Activated CD8-positive, alpha-beta memory T cell treated with anti-CD3 and anti-CD28 coated beads for 1 hour (primary cell): ENCODE measurements around the gene XXYLT1.

Source experiments
- DNase-seq, 2 donors: peaks; one replicate each; pipeline ENCODE4 v3.0.0-alpha.2; 2020; ENCODE audit warnings: low read depth in 1 of 2; ENCODE audit errors: extremely low read depth in 1 of 2

The XXYLT1 gene

DNA sequence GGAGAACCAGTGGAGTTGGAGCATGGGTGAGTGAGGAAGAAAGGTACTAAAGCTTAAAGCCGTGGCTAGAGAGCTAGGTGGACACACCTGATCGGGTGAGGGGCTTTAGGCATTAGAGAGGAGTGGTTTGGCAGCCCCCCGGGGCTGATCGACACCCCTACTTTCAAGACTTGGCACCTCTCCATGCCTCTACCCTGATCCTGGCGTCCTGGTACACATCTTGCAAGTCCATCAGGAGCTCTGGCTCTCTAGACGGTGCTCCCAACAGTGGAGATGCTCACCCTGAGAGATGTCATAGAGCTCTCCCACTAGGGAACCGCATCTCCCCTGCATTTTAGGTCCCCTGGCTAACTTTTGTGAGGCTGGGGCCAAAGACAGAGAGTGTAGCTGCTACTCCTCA, 98.1 kb downstream of the XXYLT1 start:
- no peak for DNase-seq

DNA sequence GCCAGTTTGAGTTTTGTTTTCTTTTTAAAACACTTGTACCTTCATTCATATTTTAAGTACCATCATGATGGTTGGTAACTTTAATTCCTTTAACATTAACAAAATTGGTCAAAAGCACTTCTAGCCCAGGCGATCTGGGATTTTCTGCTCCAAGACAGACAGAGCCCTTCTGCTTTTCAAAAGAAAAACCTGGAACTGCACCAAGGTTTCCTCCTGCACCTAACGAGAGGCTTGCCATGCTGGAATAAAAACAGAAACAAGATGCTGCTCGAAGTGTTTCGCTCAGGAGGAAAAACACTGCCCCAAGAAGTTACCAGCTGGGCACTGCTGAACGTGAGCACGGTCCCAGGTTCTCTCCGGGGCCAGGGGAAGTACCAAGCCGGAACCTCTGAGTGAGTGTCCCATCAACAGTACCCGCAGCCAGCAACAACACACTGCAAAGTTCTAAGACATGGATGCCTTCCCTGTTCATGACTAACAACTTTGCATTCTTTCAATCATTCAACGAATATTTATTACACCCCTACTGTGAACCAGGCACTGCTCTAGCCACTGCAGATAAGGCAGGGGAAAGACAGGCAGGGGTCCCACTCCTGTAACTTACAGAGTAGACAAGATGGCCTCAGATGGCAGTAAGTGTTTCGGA, 98.8 kb downstream of the XXYLT1 start:
- no peak for DNase-seq

DNA sequence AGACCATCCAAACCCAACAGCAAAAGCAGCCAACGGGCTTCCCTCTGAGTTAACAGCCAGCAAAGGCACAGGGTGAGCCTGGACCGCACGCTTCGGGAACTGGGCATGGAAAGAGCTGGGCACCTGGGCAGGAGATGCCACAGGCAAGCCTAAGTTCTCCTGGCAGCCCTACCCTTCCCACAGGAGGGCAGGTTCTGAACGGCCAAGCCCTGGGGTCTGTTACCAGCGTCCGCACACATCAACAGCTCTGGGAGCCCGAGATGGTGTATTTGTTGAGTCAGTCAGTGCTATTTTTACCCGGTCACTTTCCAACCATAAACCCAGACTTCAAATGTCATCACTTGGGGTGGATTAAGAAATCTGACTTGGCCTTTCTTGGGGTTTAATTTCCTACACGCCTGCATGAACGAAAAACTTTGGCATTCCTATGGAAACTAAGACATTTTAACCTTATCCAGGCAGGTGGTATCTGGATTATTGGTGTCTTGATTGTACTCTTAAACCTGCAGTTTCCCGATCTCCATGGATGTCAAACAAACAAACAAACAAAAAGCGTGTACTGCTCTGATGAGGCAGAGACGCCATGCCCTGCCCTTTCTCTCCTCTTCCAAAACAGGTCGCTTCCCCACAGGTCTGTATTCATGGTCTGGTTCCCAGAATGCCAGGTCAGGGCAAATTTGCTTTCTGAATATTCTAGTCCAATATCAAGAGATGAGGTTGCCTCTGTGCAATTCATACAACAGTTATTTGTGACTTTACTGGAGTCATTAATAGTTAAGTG, 99.7 kb downstream of the XXYLT1 start:
- DNase-seq: no peak

DNA sequence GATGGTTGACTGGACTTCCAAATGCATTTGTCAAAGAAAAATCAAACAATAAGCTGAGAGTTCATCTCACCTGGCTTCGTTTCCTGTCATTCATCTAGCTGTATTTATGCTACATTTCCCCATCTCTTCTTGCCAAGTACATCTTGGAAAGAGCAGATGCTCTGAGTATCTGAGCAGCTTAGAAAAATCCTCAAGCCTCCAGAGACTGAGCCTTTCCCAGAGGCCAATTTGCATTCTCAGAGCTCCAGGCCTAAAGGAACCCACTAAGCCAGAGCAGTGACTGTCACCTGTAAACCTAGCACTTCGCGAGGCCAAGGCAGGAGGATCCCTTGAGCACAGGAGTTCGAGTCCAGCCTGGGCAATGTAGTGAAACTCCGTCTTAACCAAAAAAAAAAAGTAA, 100.5 kb downstream of the XXYLT1 start:
- DNase-seq: no peak

DNA sequence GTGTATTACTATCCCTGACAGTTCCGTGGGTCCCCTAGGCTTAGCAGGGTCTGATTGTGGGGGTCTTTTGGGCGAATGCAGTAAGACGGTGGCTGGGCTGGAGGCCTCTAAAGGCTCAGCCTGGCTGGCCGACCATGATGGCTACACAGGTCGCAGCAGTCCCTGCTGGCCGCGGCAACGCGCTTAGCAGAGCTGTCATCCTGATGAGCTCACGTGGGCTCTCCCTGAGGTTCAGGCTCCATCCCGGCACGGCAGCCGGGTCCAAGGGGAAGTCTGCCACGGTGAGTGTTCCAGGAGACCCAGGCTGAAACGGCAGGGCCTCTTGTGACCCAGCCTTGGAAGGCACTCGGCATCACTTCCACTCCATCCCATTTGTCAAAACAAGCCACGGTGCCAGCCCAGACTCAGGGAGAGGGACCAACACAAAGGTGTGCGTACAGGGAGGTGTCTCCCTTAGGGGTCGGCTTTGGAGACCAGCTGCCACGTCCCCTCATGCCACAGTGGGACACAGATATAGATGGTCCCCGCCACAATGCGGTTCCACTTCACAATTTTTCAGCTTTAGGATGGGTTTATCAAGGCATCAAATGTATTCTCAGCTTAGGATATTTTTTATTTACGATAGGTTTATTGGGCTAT, 101.8 kb downstream of the XXYLT1 start:
- no peak for DNase-seq

DNA sequence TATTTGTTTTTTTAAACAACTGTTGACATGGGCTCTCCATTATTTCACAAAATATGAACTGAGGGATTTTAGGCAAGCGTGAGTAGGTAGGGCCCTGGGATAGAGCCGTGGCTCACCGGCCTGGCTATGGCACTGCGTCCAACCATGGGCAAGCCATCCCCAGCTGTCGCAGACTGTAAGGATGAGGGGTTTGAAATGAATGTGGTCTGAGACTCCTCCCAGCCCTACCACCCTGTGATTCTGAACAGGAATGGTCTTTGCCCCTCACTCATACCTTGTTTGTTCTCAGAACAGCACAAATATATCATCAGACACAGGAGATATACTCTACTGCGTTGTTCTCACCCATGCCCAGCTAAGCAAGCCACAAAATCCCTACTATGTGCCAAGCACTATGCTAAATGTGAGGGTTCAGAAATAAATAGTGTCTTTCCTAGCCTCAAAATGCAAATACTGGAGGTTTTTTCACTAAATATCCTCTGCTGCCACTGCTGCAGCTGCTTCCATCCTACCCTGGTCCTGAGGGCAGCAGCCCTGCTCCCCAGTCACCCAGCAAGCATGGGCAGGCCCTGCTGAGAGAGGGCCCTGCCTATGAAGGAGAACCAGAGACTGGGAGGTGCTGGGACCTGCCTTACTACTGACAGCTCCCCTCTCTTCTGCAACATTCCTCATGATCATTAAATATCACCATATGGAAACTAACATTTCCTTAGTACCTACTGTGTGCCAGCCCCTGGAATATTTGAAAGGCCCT, 102.8 kb downstream of the XXYLT1 start:
- no peak for DNase-seq

DNA sequence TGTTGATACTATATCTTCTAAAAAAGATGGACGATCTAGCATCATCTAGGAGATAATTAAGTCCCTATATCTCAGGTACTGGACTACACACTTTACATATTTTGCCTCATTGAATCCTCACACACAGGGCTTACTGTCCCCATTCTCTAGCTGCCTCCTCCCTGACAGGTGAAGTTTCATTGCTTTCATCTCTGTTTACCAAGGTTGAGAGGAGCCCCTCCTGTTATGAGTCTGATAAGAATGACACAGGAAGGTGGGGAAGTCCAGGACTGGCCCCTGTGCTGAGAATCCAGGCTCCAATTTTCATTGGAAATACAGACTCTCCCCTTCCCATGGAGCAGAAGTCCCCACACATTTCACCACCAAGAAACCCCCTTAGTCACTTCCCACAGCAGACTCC, 105.2 kb downstream of the XXYLT1 start:
- no peak for DNase-seq

DNA sequence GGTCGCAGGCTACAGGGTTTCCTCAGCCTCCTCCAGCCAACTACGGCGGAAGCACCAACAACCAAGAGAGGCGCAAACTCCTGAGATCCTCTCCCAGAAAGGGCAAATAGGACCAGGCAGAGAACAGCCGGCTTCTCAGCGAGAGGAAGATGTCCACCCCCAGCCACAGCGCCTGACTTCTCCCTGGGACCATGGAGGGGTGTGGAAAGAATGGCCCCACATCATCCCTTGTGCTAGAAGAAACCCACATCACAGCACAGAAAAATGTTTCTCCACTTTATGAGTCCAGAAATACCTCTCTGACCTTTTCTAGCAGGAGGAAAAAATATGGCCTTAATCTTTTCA, 105.7 kb downstream of the XXYLT1 start:
- no peak for DNase-seq

DNA sequence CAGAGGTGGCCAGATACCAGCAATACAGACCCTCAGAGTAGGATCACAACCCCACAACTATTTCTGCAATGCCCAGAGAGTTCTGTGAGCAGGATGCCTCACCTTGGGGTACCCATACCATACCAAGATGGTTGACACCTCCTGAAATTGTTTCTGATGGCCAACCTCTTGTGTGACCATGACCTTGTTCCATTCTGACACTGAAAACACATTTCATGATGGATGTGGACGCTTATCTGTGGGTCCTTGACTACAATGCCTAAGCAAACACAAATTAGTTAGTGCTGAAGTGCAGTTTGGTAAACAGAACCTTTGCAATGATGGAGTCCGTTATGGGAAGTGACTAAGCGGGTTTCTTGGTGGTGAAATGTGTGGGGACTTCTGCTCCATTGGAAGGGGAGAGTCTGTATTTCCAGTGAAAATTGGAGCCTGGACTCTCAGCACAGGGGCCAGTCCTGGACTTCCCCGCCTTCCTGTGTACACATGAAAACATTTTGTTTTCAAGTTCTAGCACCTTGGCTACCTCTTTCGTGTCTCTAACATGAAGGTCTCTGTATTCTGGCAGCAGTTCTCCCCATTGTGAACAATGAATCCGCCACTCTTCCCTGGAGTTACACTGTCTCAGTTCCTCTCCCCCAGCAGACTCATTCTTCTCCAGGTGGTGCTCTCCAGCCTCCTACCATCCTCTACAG, 106.2 kb downstream of the XXYLT1 start:
- no peak for DNase-seq

DNA sequence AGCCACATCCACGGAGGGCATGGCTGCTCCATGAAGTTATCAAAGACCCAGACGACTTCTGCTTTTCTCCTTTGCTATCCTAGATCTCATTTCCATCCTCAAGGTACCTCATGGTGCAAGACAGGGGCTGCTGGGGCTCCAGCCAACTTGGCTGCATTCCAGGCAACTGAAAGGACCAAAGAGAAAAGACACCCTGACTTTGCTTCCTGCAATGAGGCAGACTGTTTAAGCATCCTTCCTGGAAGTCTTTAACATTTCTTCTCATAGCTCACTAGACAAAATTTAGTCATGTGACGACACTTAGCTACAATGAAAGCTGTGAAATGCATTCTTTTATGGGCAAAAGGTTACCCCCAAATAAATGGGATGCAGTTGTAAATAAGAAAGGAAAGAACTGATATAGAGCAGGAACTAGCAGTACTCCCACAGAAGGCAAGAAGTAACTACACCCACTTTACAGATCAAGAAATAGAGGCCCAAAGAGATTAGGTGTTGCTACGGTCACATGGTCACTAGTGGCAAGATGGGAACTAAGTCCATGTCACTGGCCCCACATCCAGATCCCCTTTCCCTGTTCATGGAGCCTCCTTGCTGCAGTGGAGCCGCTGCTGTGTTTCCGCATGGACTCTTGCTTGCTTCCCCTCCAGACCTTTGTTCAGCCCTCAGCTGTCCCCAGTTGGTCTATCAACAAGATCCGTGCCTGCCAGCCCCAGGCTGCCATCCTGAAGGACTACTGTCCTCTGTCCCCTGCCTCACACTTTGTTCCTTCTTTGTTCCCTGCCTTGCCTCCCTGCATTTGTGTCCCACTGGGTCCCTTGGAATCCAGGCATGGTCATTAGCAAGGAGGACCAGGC, 107.0 kb downstream of the XXYLT1 start:
- no peak for DNase-seq

DNA sequence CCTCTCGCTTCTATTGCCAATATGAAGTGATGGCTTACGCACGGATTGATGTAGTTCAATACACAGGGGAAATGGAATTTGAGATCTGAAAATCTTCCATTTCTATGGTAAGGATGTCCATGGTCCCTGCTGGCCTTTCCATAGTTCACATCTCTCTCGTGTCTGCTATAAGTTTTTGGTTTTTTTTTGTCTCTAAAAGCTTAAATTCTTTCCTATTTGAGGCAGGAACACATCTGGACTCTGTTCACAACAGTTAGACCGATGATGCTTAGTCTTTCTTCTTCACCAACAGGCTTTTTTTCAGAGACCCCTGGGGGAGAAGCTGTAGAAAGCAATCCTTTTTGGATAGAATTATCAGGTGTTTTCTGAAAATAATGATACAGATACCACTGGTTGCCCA, 108.1 kb downstream of the XXYLT1 start:
- DNase-seq: no peak

DNA sequence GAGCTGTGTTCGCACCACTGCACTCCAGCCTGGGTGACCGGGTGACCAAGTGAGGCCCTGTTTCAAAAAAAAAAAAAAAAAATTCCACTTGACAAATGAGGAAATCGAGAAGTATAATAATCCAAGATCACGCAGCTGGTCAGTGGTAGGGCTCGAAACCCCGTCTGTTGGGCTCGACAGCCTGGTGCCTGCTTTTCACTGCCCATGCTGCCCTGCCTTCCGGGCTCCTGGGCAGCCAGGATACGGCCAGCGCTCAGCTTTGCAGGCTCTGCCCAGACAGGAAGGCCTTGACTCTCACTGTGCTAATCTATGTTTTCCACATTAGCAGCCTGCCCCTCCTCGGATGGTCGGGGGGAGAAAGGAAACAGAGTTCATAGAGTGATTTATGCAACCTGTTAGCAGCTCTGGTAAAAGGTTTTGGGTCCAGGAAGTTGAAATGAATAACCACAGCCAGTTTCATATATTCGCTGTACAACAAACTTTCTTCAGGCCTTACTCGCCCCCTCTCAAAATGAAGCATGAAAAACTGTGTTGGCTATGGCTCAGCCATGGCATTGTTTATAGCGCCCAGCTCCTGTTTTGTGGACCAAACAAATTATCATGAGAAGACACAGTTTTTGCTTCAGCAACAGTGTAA, 108.8 kb downstream of the XXYLT1 start:
- no peak for DNase-seq

DNA sequence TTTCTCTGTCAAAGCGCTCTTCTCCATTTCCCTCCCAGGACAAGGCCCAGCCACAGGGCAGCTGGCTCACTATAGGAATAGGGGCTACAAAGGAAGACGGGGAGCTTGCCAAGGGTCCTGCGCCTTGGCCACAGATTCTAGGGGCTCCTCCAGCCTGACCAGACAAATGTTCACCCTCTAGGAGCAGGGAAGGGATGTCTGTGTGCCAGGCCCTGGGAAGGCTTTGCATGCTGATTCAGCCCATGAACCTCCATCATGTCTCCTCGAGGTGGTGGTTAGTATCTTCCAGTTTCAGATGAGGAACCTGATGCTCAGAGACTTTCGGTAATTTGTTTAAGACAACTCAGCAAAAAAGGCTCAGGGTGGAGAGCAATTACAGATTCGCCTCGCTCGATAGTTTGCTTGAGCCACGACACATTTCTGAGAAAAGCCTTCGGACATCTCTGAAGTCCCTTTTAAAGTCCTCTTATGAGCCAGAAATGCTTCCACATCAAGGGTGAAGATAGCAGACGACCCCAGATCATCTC, 110.0 kb downstream of the XXYLT1 start:
- no peak for DNase-seq

DNA sequence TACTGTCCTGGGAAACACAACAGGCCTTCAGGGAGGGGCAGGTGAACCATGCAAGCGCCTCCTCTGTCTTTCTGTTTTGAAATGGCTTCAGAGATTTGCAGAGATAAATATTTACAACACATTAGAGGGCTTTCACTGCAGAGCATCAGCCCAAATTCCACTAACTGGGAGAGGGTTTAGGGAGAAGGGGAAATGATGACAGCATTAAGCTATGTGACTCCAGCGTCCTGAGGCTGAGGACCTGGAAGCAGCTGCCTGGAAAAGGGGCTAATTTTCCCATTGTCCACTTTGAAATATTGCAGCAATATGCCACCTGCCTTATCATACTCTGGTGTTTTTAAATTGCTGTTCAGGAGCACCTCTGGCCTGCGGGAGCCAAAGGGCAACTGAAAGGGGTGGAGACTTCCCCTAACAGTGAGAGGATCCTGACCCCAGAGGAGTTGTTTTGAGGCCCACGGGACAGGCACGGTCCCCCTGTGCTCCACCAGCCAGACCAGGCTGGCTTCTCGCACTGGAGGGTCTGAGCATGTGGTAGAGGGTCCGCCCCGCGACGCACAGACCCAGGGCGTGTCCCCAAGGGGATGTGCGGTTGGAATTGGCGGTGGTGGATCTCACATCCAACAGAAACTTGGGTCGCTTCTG, 110.6 kb downstream of the XXYLT1 start:
- no peak for DNase-seq

DNA sequence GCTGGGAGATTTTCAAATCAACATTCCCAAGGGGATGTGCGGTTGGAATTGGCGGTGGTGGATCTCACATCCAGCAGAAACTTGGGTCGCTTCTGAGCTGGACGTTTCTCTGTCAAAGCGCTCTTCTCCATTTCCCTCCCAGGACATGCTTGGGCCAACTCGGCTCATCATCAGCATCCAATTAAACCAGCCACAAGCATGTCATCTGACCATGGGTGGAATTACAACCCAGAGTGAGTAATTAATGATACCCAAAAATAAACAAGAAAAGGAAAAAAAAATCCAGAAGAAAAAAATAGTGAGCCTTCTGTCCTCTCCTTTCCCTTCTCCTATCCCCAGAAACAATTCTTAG, 111.2 kb downstream of the XXYLT1 start:
- DNase-seq: no peak

DNA sequence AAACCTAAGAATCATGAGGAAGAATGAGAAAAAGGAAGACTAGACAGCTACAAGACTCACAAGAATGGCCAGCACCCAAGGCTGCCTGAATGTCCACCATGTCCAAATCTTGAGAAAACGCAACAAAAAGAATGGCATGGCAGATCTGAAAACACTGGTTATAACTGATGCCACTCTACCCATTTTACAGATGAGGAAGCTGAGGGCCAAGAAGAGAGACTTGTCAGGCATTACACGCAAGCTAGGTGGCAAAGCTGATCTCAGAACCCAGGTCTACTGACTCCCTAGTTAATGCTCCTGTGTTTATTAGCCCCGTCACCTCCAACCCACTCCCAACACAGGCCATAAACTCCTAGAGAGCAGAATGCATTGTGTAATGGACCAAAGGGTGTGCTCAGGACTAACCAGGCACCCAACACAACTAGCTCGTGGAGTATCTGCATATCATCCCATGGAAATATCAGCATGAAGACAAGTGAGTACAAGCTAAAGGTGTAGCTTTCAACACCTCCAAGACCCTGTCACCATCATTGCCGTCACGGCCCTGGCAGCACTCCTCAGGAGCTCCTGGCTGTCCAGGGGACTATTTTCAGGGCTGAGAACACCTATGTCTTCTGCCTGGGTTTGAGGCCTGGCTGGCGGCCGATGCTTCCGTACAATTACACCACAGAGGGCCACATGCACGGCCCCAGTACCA, 111.7 kb downstream of the XXYLT1 start:
- DNase-seq: no peak

DNA sequence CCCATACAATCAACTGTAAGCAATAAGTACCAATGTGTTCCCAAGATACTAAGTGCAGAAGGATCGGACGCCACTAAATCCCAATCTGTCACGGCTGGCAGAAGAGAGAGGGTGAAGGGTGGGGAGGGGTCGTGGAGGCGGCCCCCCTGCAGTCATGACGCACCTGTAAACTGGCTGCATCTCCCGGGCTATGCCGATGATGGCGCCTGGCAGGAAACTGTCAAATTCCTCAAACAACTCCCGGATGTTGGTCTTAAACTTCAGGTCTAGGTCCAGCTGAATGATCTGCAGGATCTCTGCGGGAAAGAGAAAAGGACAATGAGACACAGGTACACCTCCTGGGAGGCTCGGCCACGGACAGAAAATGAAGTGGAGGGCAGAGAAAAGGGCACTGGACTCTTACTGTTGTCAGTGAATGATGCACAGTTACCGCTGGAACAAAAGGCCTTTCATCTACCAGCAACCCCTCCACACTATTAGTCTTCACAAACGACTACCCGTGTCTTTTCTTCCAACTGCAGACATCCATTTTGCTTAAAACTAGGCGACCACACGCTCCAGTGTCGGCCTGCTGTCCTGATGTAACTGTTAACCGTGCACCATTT, 114.6 kb downstream of the XXYLT1 start:
- DNase-seq: no peak
